Measurements from ENCODE around the gene POGLUT2.

Gene POGLUT2

DNA sequence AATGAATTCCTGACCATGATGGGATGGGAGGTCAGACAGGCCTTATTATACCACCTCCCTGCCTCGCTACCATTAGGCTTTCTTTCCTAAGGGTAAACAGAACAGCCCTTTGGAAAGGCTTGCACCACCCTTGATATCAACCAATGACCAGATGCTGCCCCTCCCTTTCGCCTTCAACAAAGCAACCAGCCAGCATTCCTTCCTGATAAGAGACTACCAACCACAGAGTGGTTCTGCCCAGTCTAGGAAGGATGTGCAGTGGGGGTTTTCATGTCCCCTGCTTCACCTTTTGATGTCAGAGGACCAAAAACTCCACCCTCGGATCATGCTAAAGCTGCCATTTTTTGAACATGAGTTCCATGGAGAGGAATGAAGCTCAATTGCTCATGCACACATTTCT, 46.9 kb downstream of the POGLUT2 start:
- H3K36me3 Mint-ChIP-seq, result peaks cover 6% of the 10 kb centered on the region
- peaks cover 19% of the 10 kb centered on the region for H3K27me3 Mint-ChIP-seq
- peaks cover 3% of the 10 kb centered on the region for H3K9me3 Mint-ChIP-seq
- no peak overlapping the region for H3K27ac Mint-ChIP-seq
- no peaks in the 10 kb centered on the region for H3K4me1 Mint-ChIP-seq
- no peak overlapping the region for H3K4me3 Mint-ChIP-seq

DNA sequence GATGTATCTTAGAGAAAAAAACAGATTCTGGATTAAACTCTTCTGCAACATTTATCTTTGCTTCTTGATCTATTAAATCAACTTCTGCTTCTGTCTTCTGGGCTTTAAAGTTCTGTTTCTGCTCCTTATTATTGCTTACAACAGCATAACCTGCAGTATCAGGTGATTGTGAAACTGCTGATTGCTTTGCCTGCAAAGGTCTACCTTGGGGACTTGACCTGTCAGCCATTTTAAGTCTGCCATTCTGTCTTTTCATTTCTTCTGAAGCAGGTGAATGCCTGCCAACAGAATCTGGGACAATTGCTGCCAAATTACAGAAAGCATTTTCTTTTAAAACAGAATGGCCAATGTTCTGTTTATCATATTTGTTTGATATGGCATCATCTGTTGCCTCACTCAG, 56.3 kb downstream of the POGLUT2 start:
- Mint-ChIP-seq H3K27ac (no peak overlapping the region), H3K4me1 (no peaks in the 10 kb centered on the region), H3K27me3 (peaks cover 37% of the 10 kb centered on the region), H3K9me3 (peaks cover 33% of the 10 kb centered on the region), H3K36me3 (peaks cover 11% of the 10 kb centered on the region), H3K4me3 (no peak overlapping the region)

GRCh38 chr13:102742101-102742500, 56.7 kb downstream of the POGLUT2 start:
- Mint-ChIP-seq H3K36me3 (peaks cover 11% of the 10 kb centered on the region), H3K4me1 (no peaks in the 10 kb centered on the region), H3K4me3 (no peak overlapping the region), H3K27ac (no peak overlapping the region), H3K27me3 (peaks cover 37% of the 10 kb centered on the region), H3K9me3 (peaks cover 33% of the 10 kb centered on the region)
